K562 (cell line): ENCODE measurements around the gene GCN1. TPM values are rescaled to one million over a fixed set of nuclear protein-coding genes. Genes with fewer than 3 reads are reported as not detected.

Source experiments
- ARNT ChIP-seq, 2 experiments: fragments of 450-650 bp; IDR thresholded peaks; 2 replicates each; pipeline ENCODE4 v1.6.1; 2016; ENCODE audit warnings: mild to moderate bottlenecking in 1 of 2
- CGGBP1 ChIP-seq: fragments of 250-450 bp; sonication (Bioruptor Pico); IDR thresholded peaks from 2 replicates; pipeline ENCODE4 v1.9.0; 2021; ENCODE audit warnings: mild to moderate bottlenecking
- DMBX1 ChIP-seq: fragments of 250-450 bp; sonication (Bioruptor Pico); IDR thresholded peaks from 2 replicates; pipeline ENCODE4 v1.8.0; 2022; ENCODE audit warnings: inconsistent platforms, mild to moderate bottlenecking, moderate library complexity, borderline replicate concordance
- EWSR1 ChIP-seq: fragments of 450-650 bp; IDR thresholded peaks from 2 replicates; pipeline ENCODE4 v1.6.1; 2018; ENCODE audit warnings: borderline replicate concordance, mild to moderate bottlenecking, low read depth, moderate library complexity; ENCODE audit not compliant: partially characterized antibody
- HDAC2 ChIP-seq: fragments of 450-650 bp; IDR thresholded peaks from 2 replicates; pipeline ENCODE4 v1.6.1; 2016; ENCODE audit warnings: mild to moderate bottlenecking
- HNRNPLL ChIP-seq: fragments of 200-400 bp; formaldehyde crosslinking; IDR thresholded peaks from 2 replicates; pipeline ENCODE4 v1.6.1; 2017; ENCODE audit warnings: low read length, low read depth, mild to moderate bottlenecking; ENCODE audit not compliant: poor library complexity, severe bottlenecking
- MTA1 ChIP-seq: fragments of 450-650 bp; IDR thresholded peaks from 2 replicates; pipeline ENCODE4 v1.6.1; 2017; ENCODE audit warnings: borderline replicate concordance
- NRF1 ChIP-seq, 2 experiments: fragments of 450-650 bp; IDR thresholded peaks in 1 of 2; conservative IDR thresholded peaks in 1 of 2; 2 replicates each; pipeline ENCODE4 v1.6.1; 2014; ENCODE audit warnings: mild to moderate bottlenecking in 2 of 2
- SRSF9 ChIP-seq: fragments of 200-400 bp; formaldehyde crosslinking; IDR thresholded peaks from 2 replicates; pipeline ENCODE4 v1.6.1; 2017; ENCODE audit warnings: low read depth, low read length, borderline replicate concordance
- TSHZ1 ChIP-seq: fragments of 250-450 bp; sonication (Bioruptor Pico); IDR thresholded peaks from 2 replicates; pipeline ENCODE4 v1.4.0; 2020; ENCODE audit warnings: mild to moderate bottlenecking, moderate library complexity
- UBTF ChIP-seq, 2 experiments: IDR thresholded peaks; 2 replicates each; pipeline ENCODE4 v1.6.1; 2012; ENCODE audit warnings: improper control_type of control experiment in 2 of 2, low read depth in 2 of 2, low read length in 2 of 2, borderline replicate concordance in 1 of 2
- ZBTB11 ChIP-seq, 3 experiments: fragments of 200-800 bp in 1 of 3; fragments of 250-450 bp in 1 of 3; fragments of 450-650 bp in 1 of 3; sonication (Bioruptor Pico) in 1 of 3; sonication (Bioruptor generic) in 1 of 3; formaldehyde crosslinking in 1 of 3; IDR thresholded peaks; 2 replicates each; pipeline versions ENCODE4 v1.6.1 to v1.8.0; 2016 to 2022; ENCODE audit warnings: mild to moderate bottlenecking in 2 of 3, missing genetic modification characterization in 2 of 3, missing compliant biosample characterization in 1 of 3, moderate library complexity in 1 of 3
- ZFP36 ChIP-seq: fragments of 150-350 bp; IDR thresholded peaks from 2 replicates; pipeline ENCODE4 v1.6.1; 2018; ENCODE audit warnings: low read length, low read depth; ENCODE audit not compliant: partially characterized antibody
- polyA plus RNA-seq, 8 experiments: library from polyadenylated mRNA; depleted of rRNA in 4 of 8; stranded (reverse) in 5 of 8; unstranded in 3 of 8; fragments of >200 nt; fragmentation: Nextera tagmentation in 2 of 8; fragmentation: Illumina TruSeq in 1 of 8; extraction: Ambion mirVana in 2 of 8; extraction: Trizol in 1 of 8; gene quantifications; 2 replicates each; pipeline versions ENCODE4 v1.2.1 to v1.2.3, GENCODE V29; 2011 to 2014; ENCODE audit warnings: inconsistent platforms in 1 of 8, missing spikeins in 1 of 8
- total RNA-seq, 7 experiments: library from RNA; depleted of rRNA in 6 of 7; stranded (reverse); fragments of >200 nt in 6 of 7; fragmentation: Illumina TruSeq in 2 of 7; extraction: Trizol in 2 of 7; gene quantifications; 2 replicates each; pipeline versions ENCODE4 v1.2.1 to v1.2.3, GENCODE V29; 2011 to 2021; ENCODE audit warnings: low replicate concordance in 1 of 7

Gene GCN1
- total and polyA plus RNA-seq, 9 of the 15 experiments (the other 6 are each of a cell fraction or from before 2014, with no cell fraction given): 11.9 to 190 (median 51.7) TPM

GRCh38 chr12:120231316-120232011 is 36.9 kb upstream of the GCN1 start (continued):
- TF ChIP-seq UBTF (IDR thresholded peaks at IDR 0.05; ENCODE audit: borderline replicate concordance in 1 of 2, low read depth in 2 of 2, low read length in 2 of 2): peak in 1 of 2 experiments; percentile 59; a peak in 1 of 4 replicates
- peak in 1 of 2 experiments; percentile 42; a peak in 2 of 4 replicates for TF ChIP-seq NRF1 (conservative IDR thresholded peaks at IDR 0.05 in 1 of 2, IDR thresholded peaks at IDR 0.05 in 1 of 2)
- TF ChIP-seq HDAC2: peak; percentile 41; the same call in 1 of the 2 replicates
- no peak for TF ChIP-seq SRSF9
- TF ChIP-seq EWSR1: no peak
- TF ChIP-seq TSHZ1: no peak
- no peak for TF ChIP-seq CGGBP1 (CRISPR knock-in tag)
- no peak for TF ChIP-seq HNRNPLL
- TF ChIP-seq DMBX1 (CRISPR knock-in tag): peak; percentile 31; the same call in 1 of the 2 replicates
- 0 out of 6 replicates have a peak, but pooled peaks of 1 of the 3 experiments have one; percentile 34 for TF ChIP-seq ZBTB11 (CRISPR knock-in tag; IDR thresholded peaks at IDR 0.05)
- no peak for TF ChIP-seq ZFP36
- TF ChIP-seq MTA1: no peak; the same call in 1 of the 2 replicates
- TF ChIP-seq ARNT (IDR thresholded peaks at IDR 0.05): 0 out of 4 replicates have a peak, but pooled peaks of 1 of the 2 experiments have one; percentile 21
